ENCODE measurements around the gene DNAH6. TPM values are rescaled to one million over a fixed set of nuclear protein-coding genes. Genes with fewer than 3 reads are reported as not detected.

Gene DNAH6
- total and polyA plus RNA-seq, 2 of the 13 experiments (the other 11 are each of a cell fraction or from before 2014, with no cell fraction given), result 0.01 TPM; not detected in 1

DNA sequence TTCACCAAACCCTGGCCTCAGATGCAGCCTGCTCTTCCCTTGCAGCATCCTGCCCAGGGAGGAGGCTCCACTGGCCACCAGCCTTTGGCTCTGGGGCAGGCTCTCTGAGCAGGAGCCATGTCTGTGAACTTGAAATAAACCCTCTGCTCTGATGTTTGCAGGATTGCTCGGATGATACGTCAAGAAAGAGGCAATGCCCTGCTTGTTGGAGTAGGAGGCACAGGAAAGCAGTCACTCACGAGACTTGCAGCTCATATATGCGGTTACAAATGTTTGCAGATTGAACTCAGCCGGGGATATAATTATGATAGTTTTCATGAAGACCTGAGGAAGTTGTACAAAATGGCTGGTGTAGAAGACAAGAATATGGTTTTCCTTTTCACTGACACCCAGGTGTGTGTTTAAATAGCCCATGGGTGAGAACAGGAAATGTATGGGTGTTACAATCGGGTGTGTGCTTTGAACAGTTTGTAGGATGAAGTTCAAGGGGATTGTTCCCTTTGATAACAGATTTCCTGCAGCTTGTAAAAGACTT, 177.9 kb downstream of the DNAH6 start (continued):
- TF ChIP-seq, protein P1, sequence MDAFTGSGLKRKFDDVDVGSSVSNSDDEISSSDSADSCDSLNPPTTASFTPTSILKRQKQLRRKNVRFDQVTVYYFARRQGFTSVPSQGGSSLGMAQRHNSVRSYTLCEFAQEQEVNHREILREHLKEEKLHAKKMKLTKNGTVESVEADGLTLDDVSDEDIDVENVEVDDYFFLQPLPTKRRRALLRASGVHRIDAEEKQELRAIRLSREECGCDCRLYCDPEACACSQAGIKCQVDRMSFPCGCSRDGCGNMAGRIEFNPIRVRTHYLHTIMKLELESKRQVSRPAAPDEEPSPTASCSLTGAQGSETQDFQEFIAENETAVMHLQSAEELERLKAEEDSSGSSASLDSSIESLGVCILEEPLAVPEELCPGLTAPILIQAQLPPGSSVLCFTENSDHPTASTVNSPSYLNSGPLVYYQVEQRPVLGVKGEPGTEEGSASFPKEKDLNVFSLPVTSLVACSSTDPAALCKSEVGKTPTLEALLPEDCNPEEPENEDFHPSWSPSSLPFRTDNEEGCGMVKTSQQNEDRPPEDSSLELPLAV (CRISPR knock-in tag; conservative IDR thresholded peaks at IDR 0.05; ENCODE audit: low read depth), result no peak
- TF ChIP-seq HNRNPK (IDR thresholded peaks at IDR 0.05; ENCODE audit: low read depth, low read length, poor library complexity, severe bottlenecking) (no peak), MAFG (CRISPR knock-in tag; IDR thresholded peaks at IDR 0.05) (no peak), SRSF1 (optimal IDR thresholded peaks at IDR 0.05; ENCODE audit: low read depth, low read length) (no peak), IRF2 (CRISPR knock-in tag; IDR thresholded peaks at IDR 0.05) (no peak)
- TF ChIP-seq, protein P2, sequence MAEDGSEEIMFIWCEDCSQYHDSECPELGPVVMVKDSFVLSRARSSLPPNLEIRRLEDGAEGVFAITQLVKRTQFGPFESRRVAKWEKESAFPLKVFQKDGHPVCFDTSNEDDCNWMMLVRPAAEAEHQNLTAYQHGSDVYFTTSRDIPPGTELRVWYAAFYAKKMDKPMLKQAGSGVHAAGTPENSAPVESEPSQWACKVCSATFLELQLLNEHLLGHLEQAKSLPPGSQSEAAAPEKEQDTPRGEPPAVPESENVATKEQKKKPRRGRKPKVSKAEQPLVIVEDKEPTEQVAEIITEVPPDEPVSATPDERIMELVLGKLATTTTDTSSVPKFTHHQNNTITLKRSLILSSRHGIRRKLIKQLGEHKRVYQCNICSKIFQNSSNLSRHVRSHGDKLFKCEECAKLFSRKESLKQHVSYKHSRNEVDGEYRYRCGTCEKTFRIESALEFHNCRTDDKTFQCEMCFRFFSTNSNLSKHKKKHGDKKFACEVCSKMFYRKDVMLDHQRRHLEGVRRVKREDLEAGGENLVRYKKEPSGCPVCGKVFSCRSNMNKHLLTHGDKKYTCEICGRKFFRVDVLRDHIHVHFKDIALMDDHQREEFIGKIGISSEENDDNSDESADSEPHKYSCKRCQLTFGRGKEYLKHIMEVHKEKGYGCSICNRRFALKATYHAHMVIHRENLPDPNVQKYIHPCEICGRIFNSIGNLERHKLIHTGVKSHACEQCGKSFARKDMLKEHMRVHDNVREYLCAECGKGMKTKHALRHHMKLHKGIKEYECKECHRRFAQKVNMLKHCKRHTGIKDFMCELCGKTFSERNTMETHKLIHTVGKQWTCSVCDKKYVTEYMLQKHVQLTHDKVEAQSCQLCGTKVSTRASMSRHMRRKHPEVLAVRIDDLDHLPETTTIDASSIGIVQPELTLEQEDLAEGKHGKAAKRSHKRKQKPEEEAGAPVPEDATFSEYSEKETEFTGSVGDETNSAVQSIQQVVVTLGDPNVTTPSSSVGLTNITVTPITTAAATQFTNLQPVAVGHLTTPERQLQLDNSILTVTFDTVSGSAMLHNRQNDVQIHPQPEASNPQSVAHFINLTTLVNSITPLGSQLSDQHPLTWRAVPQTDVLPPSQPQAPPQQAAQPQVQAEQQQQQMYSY (CRISPR knock-in tag; IDR thresholded peaks at IDR 0.05), result no peak

DNA sequence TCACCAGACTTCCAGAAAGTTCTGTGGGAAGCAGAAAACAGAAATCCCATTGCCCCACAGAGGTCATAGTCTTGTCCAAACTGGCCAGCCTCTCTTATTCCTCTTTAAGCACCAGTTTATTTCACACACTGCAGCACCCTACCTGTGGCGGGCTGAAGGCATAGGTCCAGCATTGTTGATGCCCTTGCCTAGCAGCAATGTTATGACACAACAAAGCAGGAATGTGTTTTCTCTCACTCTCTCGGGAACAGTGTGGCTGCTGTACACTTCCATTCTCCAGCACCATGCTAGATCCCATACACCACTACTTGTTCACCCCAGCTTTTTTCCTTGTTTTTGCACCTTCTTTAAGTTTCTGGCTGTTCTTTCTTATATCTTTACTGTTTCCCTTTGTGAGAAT, 181.6 kb downstream of the DNAH6 start:
- no peaks in the 10 kb centered on the region for H3K36me3 ChIP-seq (replicated peaks in 1 of 2; ENCODE audit: control insufficient read depth in 1 of 2, insufficient read depth in 2 of 2, low read length in 2 of 2)
- FAIRE-seq (no peak), DNase-seq (ENCODE audit: low spot score) (no peak), ATAC-seq (peak; percentile 56; the same call in 2 of the 3 replicates)
- no peak overlapping the region for H2AFZ ChIP-seq (ENCODE audit: low read length)
- H3K4me1 ChIP-seq (ENCODE audit: insufficient read depth, low read length), result no peaks in the 10 kb centered on the region
- H4K20me1 ChIP-seq (ENCODE audit: insufficient read depth, low read length), result no peaks in the 10 kb centered on the region
- H3K4me2 ChIP-seq (ENCODE audit: low read depth, low read length), result no peak overlapping the region
- no peaks in the 10 kb centered on the region for H3K27me3 ChIP-seq (ENCODE audit: control insufficient read depth in 1 of 2, insufficient read depth in 2 of 2, low read length in 2 of 2)
- intact Hi-C loops (cut with micrococcal nuclease; ENCODE audit: unreplicated experiment) (no loop called here), in situ Hi-C loops (cut with HindIII; ENCODE audit: extremely low pct_ligation_motif_present, low pct_unique_long_range_greater_than_20kb) (no loop called here)
- H3K79me2 ChIP-seq (ENCODE audit: insufficient read depth, low read length), result no peaks in the 10 kb centered on the region
- no peak overlapping the region for H3K27ac ChIP-seq (ENCODE audit: extremely low read length, insufficient read depth, low read length)
- H3K4me3 ChIP-seq (replicated peaks in 1 of 3; ENCODE audit: insufficient read depth in 1 of 3, low read depth in 2 of 3, low read length in 3 of 3), result no peak overlapping the region
- CTCF ChIA-PET (ENCODE audit: low intra/inter-chr PET ratio, low total read pairs), result no interaction called here
- POLR2A ChIA-PET, result no interaction called here
- BruUV-seq (replicated peaks), result no TSS peak
- 14% methylated on average over 2 of the region's 2 CpGs for WGBS (ENCODE audit: low lambda C conversion rate)
- H3K9me3 ChIP-seq (ENCODE audit: low read length), result 0 out of 2 replicates have a peak, but pooled peaks cover 4% of the 10 kb centered on the region
- H3K9ac ChIP-seq (ENCODE audit: insufficient read depth, low read depth, low read length), result no peak overlapping the region
- TF ChIP-seq ZNF441 (CRISPR knock-in tag; IDR thresholded peaks at IDR 0.05; ENCODE audit: borderline replicate concordance), result no peak
- no peak for TF ChIP-seq HMG20A (CRISPR knock-in tag; IDR thresholded peaks at IDR 0.05; ENCODE audit: borderline replicate concordance)
- no peak for TF ChIP-seq JDP2 (CRISPR knock-in tag; IDR thresholded peaks at IDR 0.05; ENCODE audit: borderline replicate concordance)
- TF ChIP-seq, protein P3, sequence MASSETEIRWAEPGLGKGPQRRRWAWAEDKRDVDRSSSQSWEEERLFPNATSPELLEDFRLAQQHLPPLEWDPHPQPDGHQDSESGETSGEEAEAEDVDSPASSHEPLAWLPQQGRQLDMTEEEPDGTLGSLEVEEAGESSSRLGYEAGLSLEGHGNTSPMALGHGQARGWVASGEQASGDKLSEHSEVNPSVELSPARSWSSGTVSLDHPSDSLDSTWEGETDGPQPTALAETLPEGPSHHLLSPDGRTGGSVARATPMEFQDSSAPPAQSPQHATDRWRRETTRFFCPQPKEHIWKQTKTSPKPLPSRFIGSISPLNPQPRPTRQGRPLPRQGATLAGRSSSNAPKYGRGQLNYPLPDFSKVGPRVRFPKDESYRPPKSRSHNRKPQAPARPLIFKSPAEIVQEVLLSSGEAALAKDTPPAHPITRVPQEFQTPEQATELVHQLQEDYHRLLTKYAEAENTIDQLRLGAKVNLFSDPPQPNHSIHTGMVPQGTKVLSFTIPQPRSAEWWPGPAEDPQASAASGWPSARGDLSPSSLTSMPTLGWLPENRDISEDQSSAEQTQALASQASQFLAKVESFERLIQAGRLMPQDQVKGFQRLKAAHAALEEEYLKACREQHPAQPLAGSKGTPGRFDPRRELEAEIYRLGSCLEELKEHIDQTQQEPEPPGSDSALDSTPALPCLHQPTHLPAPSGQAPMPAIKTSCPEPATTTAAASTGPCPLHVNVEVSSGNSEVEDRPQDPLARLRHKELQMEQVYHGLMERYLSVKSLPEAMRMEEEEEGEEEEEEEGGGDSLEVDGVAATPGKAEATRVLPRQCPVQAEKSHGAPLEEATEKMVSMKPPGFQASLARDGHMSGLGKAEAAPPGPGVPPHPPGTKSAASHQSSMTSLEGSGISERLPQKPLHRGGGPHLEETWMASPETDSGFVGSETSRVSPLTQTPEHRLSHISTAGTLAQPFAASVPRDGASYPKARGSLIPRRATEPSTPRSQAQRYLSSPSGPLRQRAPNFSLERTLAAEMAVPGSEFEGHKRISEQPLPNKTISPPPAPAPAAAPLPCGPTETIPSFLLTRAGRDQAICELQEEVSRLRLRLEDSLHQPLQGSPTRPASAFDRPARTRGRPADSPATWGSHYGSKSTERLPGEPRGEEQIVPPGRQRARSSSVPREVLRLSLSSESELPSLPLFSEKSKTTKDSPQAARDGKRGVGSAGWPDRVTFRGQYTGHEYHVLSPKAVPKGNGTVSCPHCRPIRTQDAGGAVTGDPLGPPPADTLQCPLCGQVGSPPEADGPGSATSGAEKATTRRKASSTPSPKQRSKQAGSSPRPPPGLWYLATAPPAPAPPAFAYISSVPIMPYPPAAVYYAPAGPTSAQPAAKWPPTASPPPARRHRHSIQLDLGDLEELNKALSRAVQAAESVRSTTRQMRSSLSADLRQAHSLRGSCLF (CRISPR knock-in tag; IDR thresholded peaks at IDR 0.05; ENCODE audit: borderline replicate concordance), result no peak
- no peak for TF ChIP-seq ZNF354B (CRISPR knock-in tag; IDR thresholded peaks at IDR 0.05)
- TF ChIP-seq MAFF (IDR thresholded peaks at IDR 0.05; ENCODE audit: low read depth, low read length), result no peak
